ENCODE data around the gene FPGT. TPM values are rescaled to one million over a fixed set of nuclear protein-coding genes. Genes with fewer than 3 reads are reported as not detected.
"Not testable (repeated sequence)": the region's sequence is repeated elsewhere in the genome, so short reads cannot be mapped to it uniquely, and the experiment has no call there.

Gene FPGT
- 14.9 TPM for total RNA-seq
- long read RNA-seq, transcript FPGT-202 (4 exons, 3,254 nt) = major isoform, 21 of 28 reads
- long read RNA-seq, transcript FPGT-203 (4 exons, 601 nt) = minor isoform, 5 of 28 reads
- long read RNA-seq, partial matches to known transcripts = 1 of 28 reads
- long read RNA-seq, other reads (novel, unspliced or antisense) = 1 of 28 reads

DNA sequence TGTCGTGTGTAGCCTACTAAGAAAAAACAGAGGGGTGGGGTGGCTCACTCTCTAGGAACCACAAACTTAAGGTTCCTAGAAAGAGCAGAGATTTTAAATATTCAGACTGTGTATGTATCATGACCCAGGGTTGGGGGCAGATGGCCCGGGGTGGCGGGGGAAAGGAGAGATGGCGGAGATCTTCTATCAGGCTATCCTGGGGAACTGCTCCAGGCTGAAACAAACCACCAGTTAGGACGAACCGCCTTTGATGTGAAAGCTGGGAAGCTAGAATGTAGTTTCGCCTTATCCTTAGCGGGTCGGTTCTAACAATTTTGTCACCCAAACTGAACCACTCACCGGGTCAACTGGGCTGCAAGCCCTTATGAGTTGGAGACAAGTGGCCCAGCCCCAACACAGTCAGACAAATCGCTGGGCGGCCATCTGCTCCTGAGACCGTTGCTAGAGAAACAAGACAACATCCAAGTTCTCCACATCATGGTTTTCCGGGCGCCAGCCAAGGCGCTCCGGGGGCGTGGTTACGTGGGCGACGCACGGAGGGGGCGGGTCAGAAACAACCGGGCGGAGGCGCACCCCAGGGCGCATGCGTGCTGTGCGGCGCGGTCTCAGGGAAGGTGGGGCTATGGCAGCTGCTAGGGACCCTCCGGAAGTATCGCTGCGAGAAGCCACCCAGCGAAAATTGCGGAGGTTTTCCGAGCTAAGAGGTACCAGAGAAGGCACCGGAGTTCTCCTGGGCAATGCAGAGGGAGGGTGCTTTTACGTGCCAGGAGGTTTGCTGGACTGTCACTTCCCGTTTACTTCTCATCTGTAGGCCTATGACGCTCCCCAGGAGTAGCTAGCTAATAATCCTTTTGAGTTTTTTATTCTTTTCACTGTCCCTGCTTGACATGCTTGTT, at the start of gene FPGT, which contains the start of gene LRRIQ3:
TSS of gene FPGT (plus strand) at position 586 of the 896 bp plus-strand sequence. CDS start at position 623, 37 bp downstream.
TSS of gene LRRIQ3 (minus strand) at position 520 of the 896 bp plus-strand sequence. CDS start 14,492 bp downstream, outside the sequence.
- Histone ChIP-seq H3K27me3 (no peaks in the 10 kb centered on the region), H3K4me1 (peaks cover 13% of the 10 kb centered on the region), H3K4me3 (peak within 1 kb of the TSS; percentile 61), H3K9me3 (no peaks in the 10 kb centered on the region), H3K27ac (peak within 1 kb of the TSS; percentile 86), H3K36me3 (peaks cover 17% of the 10 kb centered on the region)
- TF ChIP-seq, protein P1, sequence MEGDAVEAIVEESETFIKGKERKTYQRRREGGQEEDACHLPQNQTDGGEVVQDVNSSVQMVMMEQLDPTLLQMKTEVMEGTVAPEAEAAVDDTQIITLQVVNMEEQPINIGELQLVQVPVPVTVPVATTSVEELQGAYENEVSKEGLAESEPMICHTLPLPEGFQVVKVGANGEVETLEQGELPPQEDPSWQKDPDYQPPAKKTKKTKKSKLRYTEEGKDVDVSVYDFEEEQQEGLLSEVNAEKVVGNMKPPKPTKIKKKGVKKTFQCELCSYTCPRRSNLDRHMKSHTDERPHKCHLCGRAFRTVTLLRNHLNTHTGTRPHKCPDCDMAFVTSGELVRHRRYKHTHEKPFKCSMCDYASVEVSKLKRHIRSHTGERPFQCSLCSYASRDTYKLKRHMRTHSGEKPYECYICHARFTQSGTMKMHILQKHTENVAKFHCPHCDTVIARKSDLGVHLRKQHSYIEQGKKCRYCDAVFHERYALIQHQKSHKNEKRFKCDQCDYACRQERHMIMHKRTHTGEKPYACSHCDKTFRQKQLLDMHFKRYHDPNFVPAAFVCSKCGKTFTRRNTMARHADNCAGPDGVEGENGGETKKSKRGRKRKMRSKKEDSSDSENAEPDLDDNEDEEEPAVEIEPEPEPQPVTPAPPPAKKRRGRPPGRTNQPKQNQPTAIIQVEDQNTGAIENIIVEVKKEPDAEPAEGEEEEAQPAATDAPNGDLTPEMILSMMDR (IDR thresholded peaks at IDR 0.05) = no peak
- DNase-seq (peak; percentile 98), ATAC-seq (peak; percentile 100)
- intact Hi-C loops (cut with DNase I) = no loop called here

DNA sequence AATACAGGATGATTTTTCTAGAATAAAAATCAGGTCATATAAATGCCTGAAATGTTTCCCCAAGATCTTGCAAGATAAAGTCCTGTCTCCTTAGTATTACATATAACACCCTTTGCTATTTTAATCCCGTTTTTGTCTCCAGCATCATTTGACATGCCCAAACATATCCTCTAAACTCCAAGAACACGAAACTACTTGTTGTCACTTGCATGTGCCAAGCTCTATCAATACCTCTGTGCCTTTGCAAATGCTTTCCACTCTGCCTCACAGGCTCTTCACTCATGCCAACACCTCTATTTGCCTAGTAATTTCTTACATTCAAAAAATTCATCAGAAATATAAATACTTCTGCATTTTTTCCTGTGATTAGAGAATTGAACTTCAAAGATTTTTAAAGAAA, 38.0 kb upstream of the FPGT start:
- no peak for DNase-seq
- no peak overlapping the region for H3K4me3 ChIP-seq
- ATAC-seq = no peak
- H3K4me1 ChIP-seq = no peaks in the 10 kb centered on the region
- no peak overlapping the region for H3K27ac ChIP-seq
- H3K36me3 ChIP-seq = no peaks in the 10 kb centered on the region
- no peaks in the 10 kb centered on the region for H3K27me3 ChIP-seq
- intact Hi-C loops (cut with DNase I) = no loop called here
- no peaks in the 10 kb centered on the region for H3K9me3 ChIP-seq
- TF ChIP-seq, protein P1 (IDR thresholded peaks at IDR 0.05) = no peak

DNA sequence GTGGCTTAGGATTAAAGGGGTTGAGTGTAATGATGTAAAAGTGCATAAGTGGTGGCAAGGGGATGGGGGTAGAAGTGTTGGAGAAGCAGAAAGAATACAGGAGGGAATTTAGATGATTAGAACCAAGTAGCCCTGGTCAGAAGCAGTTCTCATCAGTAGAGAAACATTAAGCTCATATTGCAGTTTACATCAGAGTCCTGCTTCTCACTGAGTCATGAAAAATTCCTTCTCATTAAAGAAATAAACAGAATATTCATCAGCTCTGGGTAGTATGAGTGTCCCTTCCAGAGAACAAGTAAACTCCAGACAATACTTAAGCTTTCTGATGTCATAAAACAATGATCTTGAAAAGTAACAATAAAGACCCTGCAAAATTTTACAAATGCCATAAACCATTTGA, 36.5 kb upstream of the FPGT start:
- TF ChIP-seq, protein P1 (IDR thresholded peaks at IDR 0.05) = no peak
- no peak for ATAC-seq
- Histone ChIP-seq H3K4me3 (no peak overlapping the region), H3K4me1 (no peaks in the 10 kb centered on the region), H3K36me3 (no peaks in the 10 kb centered on the region), H3K27me3 (no peaks in the 10 kb centered on the region), H3K9me3 (no peaks in the 10 kb centered on the region), H3K27ac (no peak overlapping the region)
- intact Hi-C loops (cut with DNase I) = no loop called here
- DNase-seq = no peak

DNA sequence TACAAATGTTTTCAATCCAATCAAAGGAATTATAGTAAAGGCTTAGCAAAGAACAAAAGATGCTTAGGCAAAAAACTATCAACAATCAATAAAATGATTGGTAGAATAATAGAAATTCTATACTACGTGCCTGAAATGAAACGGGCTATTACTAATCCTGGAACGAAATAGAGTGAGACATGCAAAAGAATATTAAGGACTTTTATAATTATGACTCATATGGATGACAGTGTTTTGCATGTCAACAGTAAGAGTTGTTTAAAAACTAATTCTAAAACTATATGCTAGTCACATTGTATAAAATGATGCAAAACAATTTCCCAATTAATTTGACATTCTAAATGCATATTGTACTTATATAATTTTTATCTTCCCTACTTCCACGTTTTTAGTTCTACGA, 35.7 kb upstream of the FPGT start:
- no peaks in the 10 kb centered on the region for H3K9me3 ChIP-seq

DNA sequence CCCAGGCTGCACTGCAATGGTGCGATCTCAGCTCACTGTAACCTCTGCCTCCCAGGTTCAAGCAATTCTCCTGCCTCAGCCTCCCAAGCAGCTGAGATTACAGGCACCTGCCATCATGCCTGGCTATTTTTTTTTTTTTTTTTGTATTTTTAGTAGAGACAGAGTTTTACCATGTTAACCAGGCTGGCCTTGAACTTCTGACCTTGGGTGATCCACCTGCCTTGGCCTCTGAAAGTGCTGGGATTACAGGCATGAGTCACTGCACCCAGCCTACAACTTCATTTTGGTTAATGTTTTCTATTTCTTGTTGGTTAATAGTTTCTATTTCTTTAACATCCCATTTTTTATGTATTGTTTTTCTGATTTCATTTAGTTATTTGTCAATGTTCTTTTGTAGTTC, 23.6 kb upstream of the FPGT start:
- H3K27ac ChIP-seq; intact Hi-C loops (cut with DNase I); ATAC-seq; H3K36me3 ChIP-seq; H3K4me1 ChIP-seq; H3K9me3 ChIP-seq; H3K27me3 ChIP-seq; H3K4me3 ChIP-seq; DNase-seq: not testable (repeated sequence)

More for the DNA sequence above, 35.7 kb upstream of the FPGT start:
- Histone ChIP-seq H3K27me3 (no peaks in the 10 kb centered on the region), H3K36me3 (no peaks in the 10 kb centered on the region), H3K27ac (no peak overlapping the region), H3K4me1 (no peaks in the 10 kb centered on the region), H3K4me3 (no peak overlapping the region)
- ATAC-seq (no peak), DNase-seq (no peak)
- intact Hi-C loops (cut with DNase I) = no loop called here
- TF ChIP-seq, protein P1 (IDR thresholded peaks at IDR 0.05) = no peak

DNA sequence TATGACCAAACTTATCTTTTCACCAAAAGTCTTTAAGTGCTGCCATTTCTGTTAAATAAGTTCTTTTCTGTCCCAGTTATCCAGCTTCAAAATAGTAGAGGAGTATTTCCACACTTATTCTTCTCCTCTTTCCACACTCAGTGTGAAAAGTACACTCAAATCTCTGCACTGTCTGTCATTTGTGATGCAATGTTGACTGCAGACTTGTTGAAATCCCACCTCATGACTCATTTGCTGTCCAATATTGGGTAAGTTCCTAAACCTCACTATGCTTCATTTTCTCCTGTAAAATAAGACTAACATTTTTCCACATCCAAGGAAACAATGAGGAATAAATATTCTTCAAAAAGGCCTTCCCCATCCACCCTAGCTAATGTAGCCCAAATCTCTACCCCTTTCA, 17.6 kb upstream of the FPGT start:
- Histone ChIP-seq H3K27me3 (no peaks in the 10 kb centered on the region), H3K9me3 (no peaks in the 10 kb centered on the region), H3K4me3 (no peak overlapping the region), H3K27ac (no peak overlapping the region), H3K4me1 (no peaks in the 10 kb centered on the region), H3K36me3 (no peaks in the 10 kb centered on the region)
- DNase-seq (no peak), ATAC-seq (no peak)
- intact Hi-C loops (cut with DNase I) = no loop called here
- TF ChIP-seq, protein P1 (IDR thresholded peaks at IDR 0.05) = no peak

Data from upper lobe of right lung (tissue), 1 donor.